Naive thymus-derived CD8-positive, alpha-beta T cell (primary cell): ENCODE data around the gene IMPACT. TPM values are rescaled to one million over a fixed set of nuclear protein-coding genes. Genes with fewer than 3 reads are reported as not detected.

Experiments
- ATAC-seq, 2 donors: fragments of 150-1000 bp; cut with Tn5 transposase in 1 of 2; sonication (Bioruptor Pico), chemical (Tn5 transposase) in 1 of 2; 1 replicate in 1 of 2; 2 replicates in 1 of 2; pipeline ENCODE4 v1.10.0; 2021; ENCODE audit warnings: mild to moderate bottlenecking in 2 of 2, moderate library complexity in 2 of 2
- POLR2A ChIA-PET: fragments of 350-600 bp; sonication (Branson Sonifier 250); formaldehyde crosslinking; loops from one replicate; lab custom pipeline; 2021; ENCODE audit warnings: antibody characterized with exemption; lab: Charles Lee
- DNase-seq, 10 donors: peaks; one replicate each; pipeline versions ENCODE4 v3.0.0 to v3.0.0-alpha.2; 2020 to 2022
- H3K27ac Mint-ChIP-seq, 10 donors: one replicate each; pipeline ENCODE4 v1.8.0; 2020 to 2022; ENCODE audit warnings: mild to moderate bottlenecking in 10 of 10, mixed read lengths in 10 of 10, moderate library complexity in 4 of 10, inconsistent platforms in 1 of 10
- H3K27me3 Mint-ChIP-seq, 5 donors: one replicate each; pipeline ENCODE4 v1.8.0; 2021 to 2022; ENCODE audit warnings: mixed read lengths in 5 of 5
- H3K36me3 Mint-ChIP-seq, 3 donors: one replicate each; pipeline ENCODE4 v1.8.0; 2020 to 2022; ENCODE audit warnings: mixed read lengths in 3 of 3, mild to moderate bottlenecking in 2 of 3, inconsistent platforms in 1 of 3
- H3K4me1 Mint-ChIP-seq, 4 donors: one replicate each; pipeline ENCODE4 v1.8.0; 2021 to 2022; ENCODE audit warnings: mixed read lengths in 4 of 4
- H3K4me3 Mint-ChIP-seq, 10 donors: one replicate each; pipeline ENCODE4 v1.8.0; 2020 to 2022; ENCODE audit warnings: mild to moderate bottlenecking in 10 of 10, mixed read lengths in 10 of 10, moderate library complexity in 6 of 10, inconsistent platforms in 1 of 10
- H3K9me3 Mint-ChIP-seq, 9 donors: one replicate each; pipeline ENCODE4 v1.8.0; 2020 to 2022; ENCODE audit warnings: mixed read lengths in 9 of 9, mild to moderate bottlenecking in 3 of 9, inconsistent platforms in 1 of 9, moderate library complexity in 1 of 9
- polyA plus RNA-seq, 3 donors: library from polyadenylated mRNA; unstranded; fragments of 300-500 nt; fragmentation: Illumina TruSeq; gene quantifications; one replicate each; pipeline ENCODE4 v1.2.3, GENCODE V29; 2021
- total RNA-seq, 8 experiments: library from RNA in 2 of 8; stranded (reverse) in 2 of 8; gene quantifications; one replicate each; pipeline ENCODE4 v1.2.3 and lab custom pipeline; 2021 to 2026

Gene IMPACT
- total and polyA plus RNA-seq, 5 experiments from 2014 or later = 13.5 to 22.5 (median 17.5) TPM

- POLR2A ChIA-PET = no interaction called here
- Mint-ChIP-seq H3K27ac (no peak overlapping the region), H3K36me3 (peaks cover 0 to 3% (median 0%) of the 10 kb centered on the region in 3 donors), H3K4me1 (peaks cover 8 to 12% (median 10%) of the 10 kb centered on the region in 4 donors), H3K9me3 (peaks cover 0 to 2% (median 0%) of the 10 kb centered on the region in 9 donors), H3K4me3 (no peak overlapping the region), H3K27me3 (peaks cover 12 to 28% (median 19%) of the 10 kb centered on the region in 5 donors)
- DNase-seq (no peak), ATAC-seq (no peak)
These were observed 25.9 kb upstream of the IMPACT start for GRCh38 chr18:24400587-24400986.

- no peak for DNase-seq
- peaks cover 4 to 7% (median 5%) of the 10 kb centered on the region in 4 donors for H3K4me1 Mint-ChIP-seq
- H3K4me3 Mint-ChIP-seq = no peak overlapping the region
- no peak overlapping the region for H3K27ac Mint-ChIP-seq
- peaks cover 0 to 3% (median 0%) of the 10 kb centered on the region in 9 donors for H3K9me3 Mint-ChIP-seq
- peaks cover 24 to 40% (median 29%) of the 10 kb centered on the region in 5 donors for H3K27me3 Mint-ChIP-seq
- ATAC-seq = no peak
- peaks cover 0 to 6% (median 3%) of the 10 kb centered on the region in 3 donors for H3K36me3 Mint-ChIP-seq
- POLR2A ChIA-PET = no interaction called here
These were observed 24.2 kb upstream of the IMPACT start for GRCh38 chr18:24402209-24402785.

- POLR2A ChIA-PET = no interaction called here
- DNase-seq (no peak), ATAC-seq (no peak)
- Mint-ChIP-seq H3K4me3 (no peak overlapping the region), H3K9me3 (peaks cover 0 to 3% (median 0%) of the 10 kb centered on the region in 9 donors), H3K27me3 (peaks cover 31 to 47% (median 34%) of the 10 kb centered on the region in 5 donors), H3K36me3 (peaks cover 0 to 6% (median 3%) of the 10 kb centered on the region in 3 donors), H3K4me1 (peaks cover 2 to 4% (median 2%) of the 10 kb centered on the region in 4 donors), H3K27ac (no peak overlapping the region)
These were observed 23.4 kb upstream of the IMPACT start for GRCh38 chr18:24403076-24403475.

GRCh38 chr18:24404591-24404990 is 21.9 kb upstream of the IMPACT start:
- no peak overlapping the region for H3K4me3 Mint-ChIP-seq
- H3K4me1 Mint-ChIP-seq = no peaks in the 10 kb centered on the region
- peaks cover 0 to 6% (median 3%) of the 10 kb centered on the region in 3 donors for H3K36me3 Mint-ChIP-seq
- POLR2A ChIA-PET = no interaction called here
- H3K27ac Mint-ChIP-seq = no peak overlapping the region
- H3K9me3 Mint-ChIP-seq = peaks cover 0 to 3% (median 0%) of the 10 kb centered on the region in 9 donors
- peaks cover 43 to 63% (median 45%) of the 10 kb centered on the region in 5 donors for H3K27me3 Mint-ChIP-seq
- ATAC-seq (no peak), DNase-seq (no peak)

GRCh38 chr18:24408496-24408895 is 18.0 kb upstream of the IMPACT start:
- Mint-ChIP-seq H3K36me3 (peaks cover 0 to 11% (median 3%) of the 10 kb centered on the region in 3 donors), H3K27ac (no peak overlapping the region), H3K4me3 (no peak overlapping the region), H3K9me3 (peaks cover 0 to 3% (median 0%) of the 10 kb centered on the region in 9 donors), H3K4me1 (no peaks in the 10 kb centered on the region), H3K27me3 (peaks cover 35 to 77% (median 57%) of the 10 kb centered on the region in 5 donors)
- ATAC-seq (no peak), DNase-seq (no peak)
- POLR2A ChIA-PET = no interaction called here

- Mint-ChIP-seq H3K36me3 (peaks cover 0 to 5% (median 2%) of the 10 kb centered on the region in 3 donors), H3K4me1 (peaks cover 0 to 3% (median 0%) of the 10 kb centered on the region in 4 donors), H3K4me3 (no peak overlapping the region), H3K27ac (no peak overlapping the region), H3K27me3 (peaks cover 18 to 55% (median 35%) of the 10 kb centered on the region in 5 donors), H3K9me3 (no peaks in the 10 kb centered on the region)
- ATAC-seq (no peak), DNase-seq (no peak)
- POLR2A ChIA-PET = interaction anchor here (1.1 kb wide), 1 partner anchor 14 kb away, joined by 5 read pairs; no protein-coding TSS in a partner anchor
These were observed 13.3 kb upstream of the IMPACT start for GRCh38 chr18:24413148-24413547.

- Mint-ChIP-seq H3K27me3 (peaks cover 14 to 53% (median 30%) of the 10 kb centered on the region in 5 donors), H3K36me3 (peaks cover 0 to 10% (median 2%) of the 10 kb centered on the region in 3 donors), H3K27ac (no peak overlapping the region), H3K9me3 (no peaks in the 10 kb centered on the region), H3K4me3 (no peak overlapping the region), H3K4me1 (peaks cover 0 to 3% (median 0%) of the 10 kb centered on the region in 4 donors)
- ATAC-seq (no peak), DNase-seq (no peak)
- POLR2A ChIA-PET = no interaction called here
These were observed 12.0 kb upstream of the IMPACT start for GRCh38 chr18:24414349-24415003.

GRCh38 chr18:24417480-24417879 is 9.0 kb upstream of the IMPACT start:
- no peak for DNase-seq
- no peak overlapping the region for H3K27ac Mint-ChIP-seq
- POLR2A ChIA-PET = no interaction called here
- ATAC-seq = no peak
- peaks cover 0 to 12% (median 4%) of the 10 kb centered on the region in 3 donors for H3K36me3 Mint-ChIP-seq
- H3K27me3 Mint-ChIP-seq = peaks cover 14 to 58% (median 39%) of the 10 kb centered on the region in 5 donors
- no peak overlapping the region for H3K4me3 Mint-ChIP-seq
- H3K9me3 Mint-ChIP-seq = no peaks in the 10 kb centered on the region
- peaks cover 0 to 3% (median 0%) of the 10 kb centered on the region in 4 donors for H3K4me1 Mint-ChIP-seq

- POLR2A ChIA-PET = no interaction called here
- Mint-ChIP-seq H3K9me3 (peaks cover 0 to 18% (median 2%) of the 10 kb centered on the region in 9 donors), H3K27me3 (peaks cover 27 to 69% (median 55%) of the 10 kb centered on the region in 5 donors), H3K36me3 (peaks cover 0 to 34% (median 10%) of the 10 kb centered on the region in 3 donors), H3K27ac (no peak overlapping the region), H3K4me1 (peaks cover 0 to 2% (median under 1%) of the 10 kb centered on the region in 4 donors), H3K4me3 (no peak overlapping the region)
- DNase-seq (no peak), ATAC-seq (no peak)
These were observed 5.9 kb upstream of the IMPACT start for GRCh38 chr18:24420551-24420950.

- Mint-ChIP-seq H3K4me3 (no peak overlapping the region), H3K27me3 (peaks cover 27 to 69% (median 53%) of the 10 kb centered on the region in 5 donors), H3K36me3 (peaks cover 0 to 41% (median 17%) of the 10 kb centered on the region in 3 donors), H3K9me3 (peaks cover 0 to 24% (median 9%) of the 10 kb centered on the region in 9 donors), H3K27ac (no peak overlapping the region), H3K4me1 (peaks cover 2 to 9% (median 7%) of the 10 kb centered on the region in 4 donors)
- POLR2A ChIA-PET = no interaction called here
- ATAC-seq (no peak), DNase-seq (no peak)
These were observed 4.6 kb upstream of the IMPACT start for GRCh38 chr18:24421831-24422230.

GRCh38 chr18:24426073-24426397 is 435 bp upstream of the IMPACT start:
- DNase-seq (no peak), ATAC-seq (no peak)
- Mint-ChIP-seq H3K27me3 (peaks cover 17 to 39% (median 31%) of the 10 kb centered on the region in 5 donors), H3K27ac (peak overlapping the region; percentile 5 to 92 (median 70)), H3K36me3 (peaks cover 6 to 36% (median 18%) of the 10 kb centered on the region in 3 donors), H3K4me3 (peak overlapping the region; percentile 76 to 90 (median 82)), H3K4me1 (peaks cover 6 to 31% (median 26%) of the 10 kb centered on the region in 4 donors), H3K9me3 (peaks cover 0 to 24% (median 11%) of the 10 kb centered on the region in 9 donors)
- POLR2A ChIA-PET = no interaction called here

GRCh38 chr18:24427484-24427883 is 1.0 kb downstream of the IMPACT start:
- H3K27ac Mint-ChIP-seq = peak overlapping the region in 6 of 10 donors; percentile 79 to 93 (median 90)
- ATAC-seq (no peak), DNase-seq (no peak)
- POLR2A ChIA-PET = interaction anchor here (1.0 kb wide), 1 partner anchor 14 kb away, joined by 5 read pairs; no protein-coding TSS in a partner anchor
- peaks cover 0 to 24% (median 11%) of the 10 kb centered on the region in 9 donors for H3K9me3 Mint-ChIP-seq
- H3K36me3 Mint-ChIP-seq = peaks cover 12 to 29% (median 19%) of the 10 kb centered on the region in 3 donors
- H3K27me3 Mint-ChIP-seq = peaks cover 17 to 24% (median 21%) of the 10 kb centered on the region in 5 donors
- H3K4me1 Mint-ChIP-seq = peaks cover 9 to 31% (median 27%) of the 10 kb centered on the region in 4 donors
- H3K4me3 Mint-ChIP-seq = peak overlapping the region; percentile 86 to 94 (median 91)
